K562 (cell line): ENCODE data around the gene LCA5L. TPM values are rescaled to one million over a fixed set of nuclear protein-coding genes. Genes with fewer than 3 reads are reported as not detected.

Source experiments
- BDP1 ChIP-seq: IDR thresholded peaks from 3 replicates; pipeline ENCODE4 v1.6.1; 2011; ENCODE audit not compliant: insufficient read length, insufficient read depth
- CHD4 ChIP-seq: fragments of 200-600 bp; sonication (generic); IDR thresholded peaks from 3 replicates; pipeline ENCODE4 v1.6.1; 2012; ENCODE audit warnings: low read depth, mild to moderate bottlenecking, mixed read lengths, low read length, inconsistent platforms; ENCODE audit not compliant: insufficient read depth, insufficient replicate concordance, poor library complexity, severe bottlenecking
- DACH1 ChIP-seq: fragments of 450-650 bp; IDR thresholded peaks from 2 replicates; pipeline ENCODE4 v1.6.1; 2018; ENCODE audit not compliant: partially characterized antibody
- FOXA3 ChIP-seq, 2 experiments: fragments of 450-650 bp in 1 of 2; sonication (generic) in 1 of 2; formaldehyde crosslinking; IDR thresholded peaks in 1 of 2; conservative IDR thresholded peaks in 1 of 2; 2 replicates each; pipeline versions ENCODE4 v1.4.0 to v1.8.0; 2020 to 2022; ENCODE audit warnings: mild to moderate bottlenecking in 2 of 2, missing genetic modification reagents in 1 of 2
- FOXJ2 ChIP-seq: fragments of 200-800 bp; sonication (Bioruptor generic); IDR thresholded peaks from 2 replicates; pipeline ENCODE4 v1.6.1; 2016; ENCODE audit warnings: missing genetic modification characterization, missing compliant biosample characterization
- HDAC2 ChIP-seq: fragments of 450-650 bp; IDR thresholded peaks from 2 replicates; pipeline ENCODE4 v1.6.1; 2016; ENCODE audit warnings: mild to moderate bottlenecking
- ILK ChIP-seq: fragments of 450-650 bp; IDR thresholded peaks from 2 replicates; pipeline ENCODE4 v1.6.1; 2016; ENCODE audit warnings: missing genetic modification characterization, low read depth, mild to moderate bottlenecking, missing compliant biosample characterization, moderate library complexity, borderline replicate concordance
- MCM5 ChIP-seq: fragments of 450-650 bp; IDR thresholded peaks from 2 replicates; pipeline ENCODE4 v1.6.1; 2016; ENCODE audit warnings: low read depth
- NCOA2 ChIP-seq, 2 experiments: fragments of 450-650 bp; IDR thresholded peaks; 2 replicates each; pipeline ENCODE4 v1.6.1; 2018; ENCODE audit warnings: mild to moderate bottlenecking in 2 of 2, moderate library complexity in 1 of 2; ENCODE audit not compliant: partially characterized antibody in 2 of 2
- NFE2L1 ChIP-seq: fragments of 450-650 bp; IDR thresholded peaks from 2 replicates; pipeline ENCODE4 v1.6.1; 2016; ENCODE audit warnings: missing genetic modification characterization, low read depth, mild to moderate bottlenecking, missing compliant biosample characterization, moderate library complexity, borderline replicate concordance
- POLR2G ChIP-seq: fragments of 200-400 bp; formaldehyde crosslinking; IDR thresholded peaks from 2 replicates; pipeline ENCODE4 v1.6.1; 2017; ENCODE audit warnings: low read depth, mild to moderate bottlenecking, antibody characterized with exemption, low read length, moderate library complexity
- RERE ChIP-seq: sonication (generic); formaldehyde crosslinking; IDR thresholded peaks from 2 replicates; pipeline ENCODE4 v1.8.0; 2023; ENCODE audit warnings: missing genetic modification reagents, mild to moderate bottlenecking, borderline replicate concordance
- SP1 ChIP-seq: sonication (generic); formaldehyde crosslinking; IDR thresholded peaks from 2 replicates; pipeline ENCODE4 v1.8.1; 2022; ENCODE audit warnings: mild to moderate bottlenecking, missing genetic modification reagents
- XRCC4 ChIP-seq: IDR thresholded peaks from one replicate; pipeline ENCODE4 v1.6.1; 2011; ENCODE audit not compliant: insufficient read depth, insufficient read length; ENCODE audit errors: extremely low read depth
- ZNF507 ChIP-seq: conservative IDR thresholded peaks from 2 replicates; pipeline ENCODE4 v1.6.1; 2017; ENCODE audit warnings: missing genetic modification characterization, missing compliant biosample characterization
- polyA plus RNA-seq, 8 experiments: library from polyadenylated mRNA; depleted of rRNA in 4 of 8; stranded (reverse) in 5 of 8; unstranded in 3 of 8; fragments of >200 nt; fragmentation: Nextera tagmentation in 2 of 8; fragmentation: Illumina TruSeq in 1 of 8; extraction: Ambion mirVana in 2 of 8; extraction: Trizol in 1 of 8; gene quantifications; 2 replicates each; pipeline versions ENCODE4 v1.2.1 to v1.2.3, GENCODE V29; 2011 to 2014; ENCODE audit warnings: inconsistent platforms in 1 of 8, missing spikeins in 1 of 8
- total RNA-seq, 7 experiments: library from RNA; depleted of rRNA in 6 of 7; stranded (reverse); fragments of >200 nt in 6 of 7; fragmentation: Illumina TruSeq in 2 of 7; extraction: Trizol in 2 of 7; gene quantifications; 2 replicates each; pipeline versions ENCODE4 v1.2.1 to v1.2.3, GENCODE V29; 2011 to 2021; ENCODE audit warnings: low replicate concordance in 1 of 7
- TF ChIP-seq, protein P1 (sequence below): fragments of 450-650 bp; IDR thresholded peaks from 2 replicates; pipeline ENCODE4 v1.6.1; 2017; ENCODE audit warnings: antibody characterized with exemption, mild to moderate bottlenecking

The LCA5L gene
- total and polyA plus RNA-seq, 9 of the 15 experiments (the other 6 are each of a cell fraction or from before 2014, with no cell fraction given): 1.8 to 4.9 (median 3.8) TPM

DNA sequence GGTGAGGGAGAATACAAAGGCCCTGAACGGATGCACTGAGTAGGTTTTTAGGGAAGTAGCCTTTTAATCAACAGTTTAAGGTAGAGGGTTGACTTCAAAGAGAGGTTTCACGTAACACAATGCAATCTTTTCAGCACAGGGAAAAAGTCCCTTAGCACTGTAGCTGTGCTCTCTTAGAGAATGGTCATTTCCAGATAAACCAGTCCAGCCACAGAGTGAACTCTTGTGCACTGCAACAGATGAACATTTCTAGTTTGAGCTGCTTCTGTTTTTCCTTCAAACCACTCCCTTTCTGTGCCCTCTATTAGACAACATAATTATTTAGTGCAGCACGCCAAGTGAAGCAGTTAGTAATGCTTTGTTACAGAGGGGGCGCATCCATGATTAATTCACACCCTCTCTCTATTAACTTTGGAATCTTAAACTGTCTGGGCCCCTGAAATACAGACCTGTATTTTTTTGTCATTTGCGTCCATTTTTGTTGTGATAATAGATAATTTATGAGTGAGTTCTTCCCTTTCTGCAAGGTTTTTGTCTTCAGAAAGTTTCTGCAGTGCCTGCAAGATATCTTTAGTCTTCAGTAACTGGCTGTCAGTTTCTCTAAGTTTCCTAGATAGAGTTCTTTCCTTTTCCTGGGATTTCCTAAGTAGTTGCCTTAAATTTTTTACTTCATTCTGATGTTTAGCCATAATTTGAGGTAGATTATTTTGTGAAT lies 22.9 kb downstream of the LCA5L start (continued):
- TF ChIP-seq, protein P1, sequence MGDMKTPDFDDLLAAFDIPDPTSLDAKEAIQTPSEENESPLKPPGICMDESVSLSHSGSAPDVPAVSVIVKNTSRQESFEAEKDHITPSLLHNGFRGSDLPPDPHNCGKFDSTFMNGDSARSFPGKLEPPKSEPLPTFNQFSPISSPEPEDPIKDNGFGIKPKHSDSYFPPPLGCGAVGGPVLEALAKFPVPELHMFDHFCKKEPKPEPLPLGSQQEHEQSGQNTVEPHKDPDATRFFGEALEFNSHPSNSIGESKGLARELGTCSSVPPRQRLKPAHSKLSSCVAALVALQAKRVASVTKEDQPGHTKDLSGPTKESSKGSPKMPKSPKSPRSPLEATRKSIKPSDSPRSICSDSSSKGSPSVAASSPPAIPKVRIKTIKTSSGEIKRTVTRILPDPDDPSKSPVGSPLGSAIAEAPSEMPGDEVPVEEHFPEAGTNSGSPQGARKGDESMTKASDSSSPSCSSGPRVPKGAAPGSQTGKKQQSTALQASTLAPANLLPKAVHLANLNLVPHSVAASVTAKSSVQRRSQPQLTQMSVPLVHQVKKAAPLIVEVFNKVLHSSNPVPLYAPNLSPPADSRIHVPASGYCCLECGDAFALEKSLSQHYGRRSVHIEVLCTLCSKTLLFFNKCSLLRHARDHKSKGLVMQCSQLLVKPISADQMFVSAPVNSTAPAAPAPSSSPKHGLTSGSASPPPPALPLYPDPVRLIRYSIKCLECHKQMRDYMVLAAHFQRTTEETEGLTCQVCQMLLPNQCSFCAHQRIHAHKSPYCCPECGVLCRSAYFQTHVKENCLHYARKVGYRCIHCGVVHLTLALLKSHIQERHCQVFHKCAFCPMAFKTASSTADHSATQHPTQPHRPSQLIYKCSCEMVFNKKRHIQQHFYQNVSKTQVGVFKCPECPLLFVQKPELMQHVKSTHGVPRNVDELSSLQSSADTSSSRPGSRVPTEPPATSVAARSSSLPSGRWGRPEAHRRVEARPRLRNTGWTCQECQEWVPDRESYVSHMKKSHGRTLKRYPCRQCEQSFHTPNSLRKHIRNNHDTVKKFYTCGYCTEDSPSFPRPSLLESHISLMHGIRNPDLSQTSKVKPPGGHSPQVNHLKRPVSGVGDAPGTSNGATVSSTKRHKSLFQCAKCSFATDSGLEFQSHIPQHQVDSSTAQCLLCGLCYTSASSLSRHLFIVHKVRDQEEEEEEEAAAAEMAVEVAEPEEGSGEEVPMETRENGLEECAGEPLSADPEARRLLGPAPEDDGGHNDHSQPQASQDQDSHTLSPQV: peak; percentile 68
- peak; percentile 47; the same call in 1 of the 2 replicates for TF ChIP-seq HDAC2
- TF ChIP-seq CHD4: no peak
- TF ChIP-seq RERE: no peak
- TF ChIP-seq MCM5: no peak
- TF ChIP-seq NFE2L1 (tag): no peak
- TF ChIP-seq POLR2G: no peak
- no peak for TF ChIP-seq BDP1
- no peak for TF ChIP-seq XRCC4
- 0 out of 2 replicates have a peak, but pooled peaks have one; percentile 20 for TF ChIP-seq SP1 (CRISPR knock-in tag)
- TF ChIP-seq DACH1: no peak
- TF ChIP-seq ZNF507 (tag): no peak
- TF ChIP-seq FOXA3 (CRISPR knock-in tag; conservative IDR thresholded peaks at IDR 0.05 in 1 of 2, IDR thresholded peaks at IDR 0.05 in 1 of 2): no peak
- no peak for TF ChIP-seq FOXJ2
- TF ChIP-seq NCOA2 (IDR thresholded peaks at IDR 0.05; ENCODE audit: partially characterized antibody in 2 of 2): no peak
- no peak for TF ChIP-seq ILK
